Measurements from ENCODE around the gene SMIM10L1. TPM values are rescaled to one million over a fixed set of nuclear protein-coding genes. Genes with fewer than 3 reads are reported as not detected.

The SMIM10L1 gene
- 10 to 100 TPM; 10.1 to 10.2 TPM for total RNA-seq

- CTCF ChIA-PET: interaction anchor here (0.7 to 1.0 kb wide), 2 partner anchors 16 to 24 kb away, joined by 3 read pairs; no protein-coding TSS in a partner anchor
- POLR2A ChIA-PET: interaction anchor here (1.0 to 1.4 kb wide), 2 partner anchors 182 to 189 kb away, joined by 3 to 4 read pairs; no protein-coding TSS in a partner anchor
Measured at GRCh38 chr12:11171145-11171968, at the start of gene SMIM10L1. TSS of gene SMIM10L1 (plus strand) at chr12:11171194. CDS start at chr12:11171357, 163 bp downstream.

GRCh38 chr12:11130382-11130781 is 40.6 kb upstream of the SMIM10L1 start:
- CTCF ChIA-PET: no interaction called here
- POLR2A ChIA-PET: no interaction called here

GRCh38 chr12:11130999-11131398 is 40.0 kb upstream of the SMIM10L1 start:
- CTCF ChIA-PET: no interaction called here
- POLR2A ChIA-PET: no interaction called here

- ChIA-PET CTCF (no interaction called here), POLR2A (no interaction called here)
Measured at GRCh38 chr12:11133162-11133561, 37.8 kb upstream of the SMIM10L1 start.

DNA sequence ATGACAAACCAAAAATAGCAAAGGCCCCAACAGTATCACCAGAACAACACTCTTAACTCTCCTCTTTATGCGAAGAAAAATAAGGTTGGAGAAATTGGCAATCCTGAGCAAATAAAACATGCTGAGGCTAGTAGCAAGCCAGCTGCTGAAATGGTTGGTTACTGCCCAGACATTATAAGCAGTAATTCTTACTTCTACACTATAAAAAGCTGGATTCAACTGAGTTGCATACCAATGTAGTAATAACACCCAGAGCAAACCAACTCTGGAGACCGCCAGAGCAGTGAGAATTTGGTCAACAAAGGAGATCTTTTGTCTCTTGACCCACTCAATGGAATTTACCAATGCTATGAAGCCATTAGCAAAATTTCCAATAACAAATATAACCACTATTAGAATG is 37.2 kb upstream of the SMIM10L1 start:
- CTCF ChIA-PET: no interaction called here
- POLR2A ChIA-PET: no interaction called here

DNA sequence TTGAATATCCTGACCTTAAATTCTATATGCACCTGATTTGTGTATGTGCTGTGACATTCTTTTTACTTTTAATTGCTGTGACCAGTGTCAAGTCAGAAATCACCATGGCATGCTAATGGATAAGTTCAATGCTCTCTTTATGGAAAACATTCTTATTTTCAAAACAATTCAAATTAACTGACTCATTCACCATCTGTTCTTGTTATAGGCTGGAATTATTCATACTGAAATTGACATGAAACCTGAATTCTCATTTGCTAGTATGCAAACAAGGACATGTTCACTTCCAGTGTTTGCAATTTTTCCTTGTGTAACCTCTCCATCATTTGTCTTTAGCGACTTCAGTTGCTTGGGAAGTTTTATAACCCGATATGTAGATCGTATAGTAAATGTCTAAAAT is 36.7 kb upstream of the SMIM10L1 start, which contains the start of gene TAS2R30:
TAS2R30 (minus strand) TSS at position 340 of the 400 bp plus-strand sequence. CDS start 400 bp downstream, outside the sequence.
- ChIA-PET POLR2A (no interaction called here), CTCF (no interaction called here)

- CTCF ChIA-PET: no interaction called here
Measured at GRCh38 chr12:11136075-11136474, 34.9 kb upstream of the SMIM10L1 start.

DNA sequence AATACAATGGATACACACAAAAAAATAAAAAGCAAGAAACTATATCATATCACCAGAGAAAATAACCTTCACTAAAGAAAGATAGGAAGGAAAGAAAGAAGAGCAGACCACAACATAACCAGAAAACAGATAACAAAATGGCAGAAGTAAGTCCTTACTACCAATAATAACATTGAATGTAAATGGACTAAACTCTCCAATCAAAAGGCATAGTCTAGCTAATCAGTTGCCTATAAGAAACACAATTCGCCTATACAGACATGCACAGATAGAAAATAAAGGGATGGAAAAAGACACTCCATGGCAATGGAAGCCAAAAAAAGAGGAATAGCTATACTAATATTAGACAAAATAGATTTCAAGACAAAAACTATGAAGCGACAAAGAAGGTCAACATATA is 27.6 kb upstream of the SMIM10L1 start:
- CTCF ChIA-PET: no interaction called here
- POLR2A ChIA-PET: no interaction called here

More at GRCh38 chr12:11136075-11136474, 34.9 kb upstream of the SMIM10L1 start:
- POLR2A ChIA-PET: no interaction called here

DNA sequence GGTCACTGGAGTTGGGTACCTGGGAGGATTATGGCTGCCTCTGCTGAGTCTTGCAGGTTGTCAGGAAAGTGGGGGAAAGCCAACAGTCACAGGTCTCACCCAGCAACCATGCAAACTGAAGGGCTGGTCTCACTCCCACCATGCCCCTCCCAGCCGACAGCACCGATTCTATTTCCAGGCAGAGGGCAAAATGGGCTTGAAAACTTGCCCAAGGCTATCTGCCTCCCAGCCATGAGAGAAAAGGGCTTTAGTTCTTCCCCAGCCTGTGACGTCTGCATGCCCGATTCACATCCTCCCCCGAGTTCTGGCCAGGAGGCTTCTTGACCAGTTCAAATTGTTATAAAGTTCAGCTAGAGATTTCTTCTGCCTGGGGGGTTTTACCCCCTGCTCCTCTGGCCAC is 26.7 kb upstream of the SMIM10L1 start:
- CTCF ChIA-PET: no interaction called here
- POLR2A ChIA-PET: no interaction called here

- CTCF ChIA-PET: no interaction called here
- POLR2A ChIA-PET: no interaction called here
Measured at GRCh38 chr12:11147420-11147819, 23.6 kb upstream of the SMIM10L1 start.

GRCh38 chr12:11150832-11151231 is 20.2 kb upstream of the SMIM10L1 start:
- POLR2A ChIA-PET: no interaction called here

DNA sequence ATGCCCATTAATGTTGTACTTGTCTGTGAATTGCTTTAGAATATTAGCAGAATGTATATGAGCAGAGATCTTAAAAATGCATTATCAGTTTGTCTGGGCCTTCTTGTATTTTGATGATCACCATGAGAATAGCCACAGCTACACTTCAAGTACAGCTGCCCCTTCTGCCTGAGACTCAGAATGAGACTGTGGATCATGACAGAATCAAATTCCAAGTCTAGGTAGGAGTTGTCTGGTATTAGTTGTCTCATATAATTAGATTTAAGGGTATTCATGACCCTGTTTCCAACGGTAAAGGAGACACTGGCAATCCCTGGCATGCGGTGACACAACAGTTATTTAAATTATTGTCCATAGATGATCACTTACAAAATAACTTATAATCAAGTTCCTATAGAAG is 18.3 kb upstream of the SMIM10L1 start:
- CTCF ChIA-PET: no interaction called here
- POLR2A ChIA-PET: no interaction called here

More at GRCh38 chr12:11150832-11151231, 20.2 kb upstream of the SMIM10L1 start:
- CTCF ChIA-PET: no interaction called here

- ChIA-PET CTCF (no interaction called here), POLR2A (no interaction called here)
Measured at GRCh38 chr12:11154400-11154925, 16.5 kb upstream of the SMIM10L1 start.

GRCh38 chr12:11158885-11159444 is 12.0 kb upstream of the SMIM10L1 start:
- CTCF ChIA-PET: no interaction called here
- POLR2A ChIA-PET: no interaction called here

- ChIA-PET CTCF (no interaction called here), POLR2A (no interaction called here)
Measured at GRCh38 chr12:11162502-11162901, 8.5 kb upstream of the SMIM10L1 start.

DNA sequence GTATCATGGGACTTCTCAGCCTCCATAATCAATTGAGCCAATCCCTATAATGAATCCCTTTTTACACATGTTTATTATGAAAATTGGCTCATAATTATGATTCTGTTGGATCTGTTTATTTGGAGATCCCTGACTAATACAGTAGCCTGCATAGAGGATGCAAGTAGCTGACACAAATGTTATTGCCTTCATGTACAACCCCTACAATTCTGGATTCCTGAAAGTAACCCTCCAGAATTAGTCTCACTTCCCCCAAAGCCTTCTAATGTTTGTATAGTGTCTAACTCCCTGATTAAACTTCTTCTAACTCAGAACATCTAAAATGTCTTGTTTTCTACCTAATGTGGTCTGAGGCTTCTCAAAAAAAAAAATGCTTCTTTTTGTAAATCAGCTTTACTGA is 6.6 kb upstream of the SMIM10L1 start:
- ChIA-PET POLR2A (no interaction called here), CTCF (no interaction called here)

- ChIA-PET CTCF (no interaction called here), POLR2A (no interaction called here)
Measured at GRCh38 chr12:11166300-11166699, 4.7 kb upstream of the SMIM10L1 start.

DNA sequence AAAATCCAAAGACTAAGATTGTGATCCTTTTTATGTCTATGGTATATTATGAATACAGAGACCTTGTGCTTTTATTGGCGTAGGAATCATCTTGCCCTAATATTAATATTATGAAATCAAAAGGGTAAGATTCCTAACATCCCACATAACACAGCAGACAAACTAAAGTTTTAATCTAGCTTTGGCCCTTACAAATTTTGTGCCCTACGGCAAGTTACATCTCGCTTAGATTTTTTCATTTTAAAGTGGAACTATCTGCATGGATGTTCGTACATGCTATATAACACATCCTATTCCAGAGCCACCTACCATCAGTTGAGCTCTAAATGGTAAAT is 217 bp upstream of the SMIM10L1 start:
- POLR2A ChIA-PET: interaction anchor here (1.0 to 1.4 kb wide), 2 partner anchors 181 to 188 kb away, joined by 3 to 4 read pairs; no protein-coding TSS in a partner anchor

GRCh38 chr12:11171969-11172675 is 1.1 kb downstream of the SMIM10L1 start:
- POLR2A ChIA-PET: interaction anchor here (1.4 kb wide), 1 partner anchor 190 kb away, joined by 4 read pairs; no protein-coding TSS in a partner anchor
- CTCF ChIA-PET: interaction anchor here (1.0 kb wide), 1 partner anchor 23 kb away, joined by 3 read pairs; no protein-coding TSS in a partner anchor

More for the DNA sequence above, 217 bp upstream of the SMIM10L1 start:
- CTCF ChIA-PET: interaction anchor here (0.7 kb wide), 1 partner anchor 15 kb away, joined by 3 read pairs; no protein-coding TSS in a partner anchor

GRCh38 chr12:11174022-11174421 is 3.0 kb downstream of the SMIM10L1 start:
- CTCF ChIA-PET: no interaction called here
- POLR2A ChIA-PET: no interaction called here
